GM19193 (cell line): ENCODE data around the gene TACR1.

Experiments used
- POLR2A ChIP-seq: IDR thresholded peaks from 4 replicates; pipeline ENCODE4 v1.6.1; 2011; ENCODE audit not compliant: insufficient read depth, insufficient read length; ENCODE audit errors: extremely low read depth

The TACR1 gene, protein sequence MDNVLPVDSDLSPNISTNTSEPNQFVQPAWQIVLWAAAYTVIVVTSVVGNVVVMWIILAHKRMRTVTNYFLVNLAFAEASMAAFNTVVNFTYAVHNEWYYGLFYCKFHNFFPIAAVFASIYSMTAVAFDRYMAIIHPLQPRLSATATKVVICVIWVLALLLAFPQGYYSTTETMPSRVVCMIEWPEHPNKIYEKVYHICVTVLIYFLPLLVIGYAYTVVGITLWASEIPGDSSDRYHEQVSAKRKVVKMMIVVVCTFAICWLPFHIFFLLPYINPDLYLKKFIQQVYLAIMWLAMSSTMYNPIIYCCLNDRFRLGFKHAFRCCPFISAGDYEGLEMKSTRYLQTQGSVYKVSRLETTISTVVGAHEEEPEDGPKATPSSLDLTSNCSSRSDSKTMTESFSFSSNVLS

DNA sequence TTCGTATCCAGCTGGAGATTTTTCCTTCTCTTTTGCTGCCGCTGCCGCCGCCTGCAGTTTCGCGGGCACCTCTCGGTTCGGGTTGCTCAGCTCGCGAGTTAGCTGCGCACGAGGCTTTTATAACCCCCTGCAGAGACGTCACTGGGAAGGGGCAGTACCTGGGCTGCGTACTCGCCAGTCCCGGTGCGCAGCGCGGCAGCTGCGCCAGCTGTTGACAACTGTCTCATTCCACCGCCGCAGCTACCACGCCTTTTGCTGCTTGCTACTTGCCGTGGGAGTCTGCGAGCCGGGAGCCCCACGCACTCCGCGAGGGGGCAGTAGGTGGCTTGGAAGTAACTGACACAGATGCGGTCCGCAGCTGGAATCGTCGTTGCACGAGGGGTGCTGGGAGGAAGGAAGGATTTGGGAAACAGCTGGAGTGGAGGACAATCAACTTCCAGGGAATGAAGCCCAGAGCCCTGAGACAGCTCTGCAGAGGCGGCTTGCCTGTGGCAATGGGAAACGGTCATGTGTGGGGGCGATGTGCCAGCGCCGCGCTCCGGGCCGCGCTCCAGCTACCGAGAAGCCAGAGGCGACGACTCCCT lies at the start of gene TACR1:
Gene TACR1 (minus strand): TSS at position 93 of the 584 bp plus-strand sequence. CDS start 586 bp downstream, outside the sequence.
- TF ChIP-seq POLR2A = no peak

DNA sequence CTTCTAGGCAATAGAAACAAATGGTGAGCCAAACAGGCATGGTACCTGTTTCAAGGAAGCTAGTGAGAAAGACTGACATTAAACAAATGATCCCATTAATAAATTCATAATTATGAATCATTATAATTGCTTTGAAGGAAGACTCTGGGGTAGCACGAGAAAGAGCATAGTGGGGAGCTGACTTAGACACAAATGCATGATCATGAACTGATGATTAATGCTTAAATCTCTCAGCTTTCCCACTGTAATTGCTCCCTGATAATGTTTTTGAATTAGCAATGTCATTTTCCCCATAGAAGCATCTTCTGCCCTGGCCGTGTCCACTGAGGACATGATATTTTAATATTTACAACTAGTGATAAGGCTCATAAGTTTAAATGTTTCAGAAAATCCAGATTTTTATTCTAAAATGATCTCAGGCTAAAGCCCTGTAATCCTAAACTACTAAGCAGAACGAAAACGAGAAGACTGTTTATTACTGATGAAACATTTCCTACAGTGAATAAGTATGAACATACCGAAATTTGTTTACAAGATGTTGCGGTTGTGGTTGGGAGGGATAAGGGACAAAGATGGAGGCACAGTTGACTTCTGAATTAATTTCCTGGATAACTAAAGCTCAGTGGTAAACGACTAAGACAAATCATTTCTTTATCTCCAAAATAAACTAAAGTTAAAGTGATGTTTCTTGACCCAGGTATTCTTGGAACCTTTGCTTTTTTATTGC lies 47.3 kb upstream of the TACR1 start:
- no peak for TF ChIP-seq POLR2A

DNA sequence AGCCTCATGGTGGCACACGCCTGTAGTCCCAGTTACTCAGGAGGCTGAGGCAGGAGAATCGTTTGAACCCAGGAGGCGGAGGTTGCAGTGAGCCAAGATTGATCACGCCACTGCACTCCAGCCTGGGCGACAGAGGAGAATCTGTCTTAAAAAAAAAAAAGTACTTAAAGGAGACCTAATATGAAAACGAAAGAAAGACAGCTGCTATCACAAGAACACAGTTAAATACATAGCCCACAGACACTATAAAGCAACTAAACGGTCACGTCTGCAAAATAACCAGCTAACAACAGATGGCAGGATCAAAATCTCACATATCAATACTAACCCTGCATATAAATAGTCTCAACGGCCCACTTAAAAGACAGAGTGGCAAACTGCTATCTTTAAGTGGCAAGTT lies 43.9 kb upstream of the TACR1 start:
- no peak for TF ChIP-seq POLR2A

DNA sequence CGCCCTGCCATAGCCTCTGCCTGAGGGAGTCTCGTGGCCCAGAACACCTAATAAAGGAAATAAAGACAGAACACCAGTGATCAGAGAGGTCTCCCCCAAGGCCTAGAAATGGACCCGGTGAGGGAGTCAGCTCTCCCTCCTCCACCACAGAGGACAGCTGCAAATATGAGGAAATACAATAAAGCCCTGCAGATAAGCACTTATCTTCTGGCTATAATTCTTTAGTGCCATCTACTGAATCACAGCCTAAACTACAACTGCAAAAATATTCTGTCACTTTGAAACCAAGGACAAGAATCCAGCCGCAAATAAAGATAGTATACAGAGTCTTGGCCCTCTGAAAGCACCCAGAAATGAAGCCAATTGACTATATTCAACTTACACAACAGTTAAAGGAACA lies 42.4 kb upstream of the TACR1 start:
- no peak for TF ChIP-seq POLR2A

DNA sequence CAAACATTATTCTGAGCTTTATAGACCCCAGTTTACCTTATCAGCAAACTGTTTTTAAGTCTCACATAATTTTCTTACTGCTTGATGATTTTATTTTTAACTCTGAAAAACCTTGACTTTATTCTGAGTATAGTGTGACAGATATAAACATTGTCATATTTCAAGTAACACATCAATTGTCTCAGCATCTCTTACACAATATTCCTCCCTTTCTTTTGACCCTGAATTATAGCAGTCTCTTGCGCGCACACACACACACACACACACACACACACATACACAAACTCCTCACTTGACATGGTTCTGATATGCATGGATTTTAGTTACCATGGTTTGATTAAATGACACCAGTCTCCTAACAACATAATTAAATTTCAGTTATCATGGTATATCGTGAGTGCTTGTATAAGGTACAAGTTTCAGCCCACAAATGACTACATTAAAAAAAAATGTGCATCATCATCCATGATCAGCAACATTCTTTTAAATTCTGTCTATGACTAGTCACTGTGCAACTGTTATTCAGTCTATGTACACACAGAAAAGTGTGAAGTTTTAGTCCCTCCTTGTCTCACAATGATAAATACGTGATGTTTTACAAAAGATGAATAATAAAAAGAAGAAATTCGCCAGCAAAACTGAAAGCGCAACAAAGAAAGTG lies 39.5 kb upstream of the TACR1 start:
- no peak for TF ChIP-seq POLR2A

DNA sequence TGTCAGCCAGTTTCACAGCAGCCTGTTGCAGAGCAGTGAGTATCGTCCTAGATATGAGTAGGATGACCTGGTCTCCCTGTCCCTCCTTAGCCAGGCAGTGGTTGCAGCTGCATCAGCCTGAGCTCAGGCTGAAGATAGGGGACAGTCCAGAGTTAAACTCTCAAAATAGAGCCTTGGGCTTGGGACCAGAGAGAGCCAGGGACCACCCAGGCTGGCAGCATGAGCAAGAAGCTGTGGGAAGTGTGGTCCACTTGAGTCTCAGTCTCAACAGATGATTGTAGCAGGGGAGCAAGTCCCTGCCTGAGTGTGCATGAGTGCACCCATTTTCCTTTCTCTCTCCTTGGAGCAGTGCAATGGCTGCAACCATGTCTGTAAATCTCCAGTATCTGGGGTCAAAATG lies 38.0 kb upstream of the TACR1 start:
- no peak for TF ChIP-seq POLR2A

DNA sequence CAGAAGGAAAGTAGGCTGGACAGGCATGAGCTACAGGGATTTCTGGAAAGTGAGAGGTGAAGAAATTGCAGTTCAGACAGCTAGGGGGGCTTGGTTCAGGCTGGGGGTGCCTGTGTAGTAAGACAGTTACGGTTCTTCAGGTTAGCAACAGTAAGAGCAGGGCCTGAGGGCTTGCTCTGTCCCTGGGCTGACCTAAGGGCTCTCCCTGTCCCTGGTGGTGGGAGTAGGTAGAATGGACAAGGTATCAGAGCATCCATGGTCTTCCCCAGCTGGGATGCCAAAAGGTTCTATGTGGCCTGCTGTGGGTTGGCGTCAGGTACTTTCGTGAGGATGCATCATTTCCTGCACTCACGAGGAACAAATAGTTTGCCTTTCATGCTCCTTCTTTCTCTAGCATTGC lies 34.6 kb upstream of the TACR1 start:
- TF ChIP-seq POLR2A = no peak

DNA sequence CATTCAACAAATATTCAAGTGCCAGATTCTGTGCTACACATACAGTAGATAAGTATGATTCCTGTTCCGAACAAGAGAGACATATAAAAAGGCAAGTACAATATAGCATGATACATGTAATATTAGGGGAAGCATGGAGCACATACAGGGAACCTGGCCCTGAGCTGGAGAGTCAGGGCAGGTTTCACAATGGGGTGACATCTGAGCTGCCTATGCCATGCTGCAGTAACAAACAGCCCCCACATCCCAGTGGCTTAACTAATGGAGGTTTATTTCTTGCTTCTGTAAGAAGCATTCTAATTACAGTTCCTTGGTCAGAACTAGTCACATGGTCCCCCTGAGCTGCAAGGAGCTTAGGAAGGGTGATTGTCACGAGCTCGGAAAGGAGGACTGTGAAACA lies 27.3 kb upstream of the TACR1 start:
- no peak for TF ChIP-seq POLR2A

DNA sequence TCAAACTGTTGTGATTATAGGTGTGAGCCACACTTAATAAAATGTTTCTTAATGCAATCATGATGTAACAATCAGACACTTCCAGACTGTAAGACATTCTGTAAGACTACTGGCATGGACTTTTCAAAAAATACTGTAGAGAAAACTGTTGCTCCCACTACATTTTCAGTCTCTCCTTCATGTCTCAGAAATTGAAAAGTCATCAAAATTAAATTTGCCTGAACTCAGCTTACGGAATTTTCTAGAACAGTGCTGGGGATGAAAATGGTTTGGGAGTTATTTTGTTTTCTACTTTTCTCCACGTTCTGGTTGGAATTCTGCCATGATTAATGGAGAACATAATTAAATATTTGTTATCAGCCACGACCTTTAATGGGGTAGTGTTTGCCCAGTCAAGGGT lies 26.8 kb upstream of the TACR1 start:
- no peak for TF ChIP-seq POLR2A

DNA sequence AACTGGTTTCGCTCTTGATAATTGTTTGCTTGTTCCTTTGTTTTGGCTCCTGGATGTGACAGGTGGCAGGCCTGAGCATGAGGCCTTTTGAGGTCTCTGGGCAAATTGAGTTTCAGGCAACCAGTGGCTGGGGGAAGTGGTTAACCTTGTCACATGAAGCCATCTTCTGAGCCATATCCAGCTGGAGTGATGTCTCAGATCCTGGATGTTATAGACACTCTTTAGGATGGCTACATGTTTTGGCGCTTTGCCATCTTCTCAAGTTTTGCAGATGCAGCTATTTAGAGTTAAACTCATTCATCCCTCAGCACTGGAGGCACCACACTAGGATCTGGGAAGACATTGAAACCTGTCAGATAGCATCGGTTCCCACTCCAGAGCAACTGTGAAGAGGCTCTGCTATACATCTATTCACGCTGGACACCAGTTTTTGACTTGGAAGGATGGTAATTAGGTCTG lies 25.3 kb upstream of the TACR1 start:
- no peak for TF ChIP-seq POLR2A

DNA sequence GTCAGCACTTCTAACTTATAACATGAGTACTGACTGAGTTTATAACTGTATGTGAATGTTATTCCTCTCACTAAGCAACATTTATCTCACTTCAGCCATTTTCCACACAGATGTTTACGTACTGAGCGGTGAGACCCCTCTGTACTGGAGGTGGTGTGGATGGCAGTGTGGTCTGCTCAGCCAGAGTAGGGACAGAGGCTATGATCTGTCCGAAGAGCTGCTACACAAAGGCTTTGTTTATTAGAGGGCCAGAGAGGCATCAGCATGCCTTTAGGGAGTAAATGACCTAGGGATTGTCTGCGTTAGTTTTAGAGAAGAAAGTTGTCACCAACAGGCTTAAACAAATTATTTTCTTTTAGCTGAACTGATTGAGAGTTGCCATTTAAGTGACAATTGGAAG lies 23.2 kb upstream of the TACR1 start:
- no peak for TF ChIP-seq POLR2A

DNA sequence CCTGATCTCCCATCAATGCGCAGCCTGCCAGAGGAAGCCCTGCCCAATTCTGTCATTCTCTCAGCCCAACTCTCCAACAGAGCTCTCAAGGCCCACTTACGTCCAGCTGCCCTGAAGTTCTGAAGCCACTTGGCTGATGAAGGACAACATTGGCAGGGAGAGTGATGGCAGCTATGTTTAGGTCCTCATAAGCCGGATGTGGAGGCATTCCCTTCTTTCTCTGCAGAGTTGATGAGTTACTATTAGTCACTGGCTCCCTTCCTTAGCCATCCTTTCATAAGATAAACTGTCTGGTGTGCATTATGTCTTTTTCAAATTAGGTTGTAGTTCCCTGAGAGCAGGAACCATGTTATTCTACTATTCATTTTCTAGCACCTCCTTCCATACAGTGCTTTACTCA lies 22.5 kb upstream of the TACR1 start:
- no peak for TF ChIP-seq POLR2A

DNA sequence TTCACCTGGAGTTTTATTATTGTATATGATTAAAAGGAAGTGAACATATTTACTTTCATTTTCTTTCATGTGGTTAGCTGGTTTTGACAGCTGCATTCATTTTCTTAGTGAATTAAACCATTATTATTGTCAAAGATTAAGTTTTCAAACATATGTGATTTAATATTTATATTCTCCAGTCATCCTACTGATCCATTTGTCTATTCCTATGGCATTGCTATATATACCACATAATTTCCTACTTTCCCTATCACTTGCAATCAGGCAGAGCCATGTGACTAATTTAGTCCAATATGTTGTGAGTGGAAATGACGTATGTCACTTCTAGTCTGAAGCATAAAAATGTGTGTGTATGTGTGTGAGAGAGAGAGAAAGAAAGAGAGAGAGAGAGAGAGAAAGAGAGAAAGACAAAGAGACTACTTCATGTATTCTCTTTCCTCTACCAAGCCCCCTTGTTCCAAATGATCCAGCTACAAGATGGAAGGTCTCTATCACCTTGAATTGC lies 12.0 kb upstream of the TACR1 start:
- TF ChIP-seq POLR2A = no peak

DNA sequence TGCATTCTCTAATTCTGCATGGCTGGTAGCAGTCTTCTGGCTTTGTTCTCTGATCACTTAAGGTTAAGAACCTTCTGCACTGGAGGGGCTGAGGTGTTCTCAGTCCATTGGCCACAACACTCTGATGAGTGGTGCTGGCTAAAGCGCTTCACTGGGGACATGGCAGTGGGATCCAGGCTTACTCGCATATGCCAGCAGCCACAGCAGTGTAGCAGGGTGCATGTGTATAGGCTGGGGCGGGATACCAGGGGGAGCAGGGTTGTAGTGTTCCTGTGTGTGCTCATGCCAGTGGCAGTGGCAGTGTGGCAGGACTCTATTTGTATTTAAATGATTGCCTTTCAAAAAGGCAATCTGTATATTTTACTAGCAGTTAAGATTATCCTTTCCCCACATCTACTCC lies 11.1 kb upstream of the TACR1 start:
- TF ChIP-seq POLR2A = no peak

DNA sequence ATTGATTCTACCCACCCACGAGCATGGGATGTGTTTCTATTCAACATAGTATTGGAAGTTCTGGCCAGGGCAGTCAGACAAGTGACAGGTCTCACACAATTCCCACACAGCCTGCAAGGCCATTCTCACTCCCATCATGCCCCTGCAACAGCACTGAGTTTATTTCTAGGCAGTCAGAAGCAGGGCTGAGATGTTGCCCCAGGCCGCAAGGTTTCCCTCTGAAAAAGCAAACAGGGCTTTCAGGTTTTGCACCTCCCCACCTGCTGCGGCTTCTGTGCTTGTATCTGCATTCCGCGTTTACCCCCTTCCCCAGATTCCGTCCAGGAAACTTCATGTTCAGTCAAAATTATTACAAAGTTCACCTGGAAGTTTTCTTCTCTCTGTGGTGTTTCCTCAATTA lies 9.4 kb upstream of the TACR1 start:
- TF ChIP-seq POLR2A = no peak
